GM18951 (cell line): ENCODE measurements around the gene SLC8A1.
"Not testable (repeated sequence)": the region's sequence is repeated elsewhere in the genome, so short reads cannot be mapped to it uniquely, and the experiment has no call there.

ENCODE experiments used
- POLR2A ChIP-seq: IDR thresholded peaks from 4 replicates; pipeline ENCODE4 v1.6.1; 2011; ENCODE audit warnings: mild to moderate bottlenecking; ENCODE audit not compliant: insufficient read length, insufficient read depth; ENCODE audit errors: extremely low read depth
- in situ Hi-C: fragments of 300-500 bp; cut with MboI; formaldehyde crosslinking; loops from one replicate; pipeline ENCODE4 v1.12.0; 2022; ENCODE audit warnings: low sequenced_read_pairs, mixed read lengths, inconsistent platforms; ENCODE audit not compliant: unreplicated experiment

SLC8A1 gene

GRCh38 chr2:40100676-40101075, 351.2 kb downstream of the SLC8A1 start:
- no peak for TF ChIP-seq POLR2A
- in situ Hi-C loops, result no loop called here

DNA sequence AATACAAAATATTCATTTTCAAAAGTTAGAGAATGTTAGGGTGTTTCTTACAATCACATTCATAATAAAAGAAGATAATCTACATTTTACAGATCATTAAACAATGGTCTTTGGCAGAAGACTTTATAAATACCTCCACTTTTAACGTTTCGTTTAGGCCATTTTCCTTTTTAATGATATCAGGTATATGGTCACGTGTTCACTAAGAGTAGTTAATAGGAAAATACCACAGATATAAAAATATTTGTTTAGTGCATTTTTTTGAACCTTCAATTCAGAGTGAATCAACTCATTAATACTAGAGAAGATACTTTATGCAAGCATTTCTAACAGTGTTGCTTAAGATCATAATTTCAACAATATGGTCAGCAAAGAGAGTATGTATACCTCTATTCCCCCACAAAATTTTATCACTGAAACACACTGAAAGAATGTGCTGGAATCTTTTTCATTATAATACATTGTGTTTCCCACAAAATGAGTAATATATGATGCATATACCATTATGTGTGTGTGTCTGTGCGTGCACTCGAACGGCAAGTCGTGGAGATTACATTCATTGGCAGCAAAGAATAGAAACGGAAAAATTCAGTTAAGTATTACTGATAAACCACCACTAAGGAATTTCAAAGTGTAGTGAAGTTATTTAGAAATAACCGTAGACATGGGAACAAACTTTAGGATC, 353.0 kb downstream of the SLC8A1 start:
- no peak for TF ChIP-seq POLR2A
- in situ Hi-C loops, result no loop called here

- no peak for TF ChIP-seq POLR2A
- in situ Hi-C loops, result no loop called here
These were observed 354.1 kb downstream of the SLC8A1 start for GRCh38 chr2:40097691-40098385.

GRCh38 chr2:40096360-40096759, 355.5 kb downstream of the SLC8A1 start:
- in situ Hi-C loops, result no loop called here
- TF ChIP-seq POLR2A, result no peak

GRCh38 chr2:40095000-40095399, 356.9 kb downstream of the SLC8A1 start:
- no peak for TF ChIP-seq POLR2A
- in situ Hi-C loops, result no loop called here

DNA sequence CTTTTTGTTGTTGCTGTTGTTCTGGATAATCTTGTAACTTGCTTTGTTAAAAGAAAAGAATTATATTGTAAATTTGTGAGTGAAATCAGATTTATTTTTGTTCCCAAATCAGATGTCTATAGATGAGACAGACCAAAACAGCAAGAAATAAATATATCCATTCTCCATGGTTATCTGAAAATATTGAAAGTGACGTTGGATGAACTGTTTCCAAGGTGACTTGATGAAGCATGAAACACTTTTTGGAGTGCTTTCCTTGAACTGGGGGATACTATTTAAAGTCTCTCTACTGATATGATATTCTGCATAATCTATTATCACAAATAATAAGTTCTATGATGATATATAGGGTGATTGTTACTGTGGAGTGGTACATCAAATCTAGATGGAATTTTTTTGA, 357.4 kb downstream of the SLC8A1 start:
- TF ChIP-seq POLR2A, result no peak
- in situ Hi-C loops, result no loop called here

- in situ Hi-C loops, result no loop called here
- no peak for TF ChIP-seq POLR2A
These were observed 358.7 kb downstream of the SLC8A1 start for GRCh38 chr2:40093021-40093675.

DNA sequence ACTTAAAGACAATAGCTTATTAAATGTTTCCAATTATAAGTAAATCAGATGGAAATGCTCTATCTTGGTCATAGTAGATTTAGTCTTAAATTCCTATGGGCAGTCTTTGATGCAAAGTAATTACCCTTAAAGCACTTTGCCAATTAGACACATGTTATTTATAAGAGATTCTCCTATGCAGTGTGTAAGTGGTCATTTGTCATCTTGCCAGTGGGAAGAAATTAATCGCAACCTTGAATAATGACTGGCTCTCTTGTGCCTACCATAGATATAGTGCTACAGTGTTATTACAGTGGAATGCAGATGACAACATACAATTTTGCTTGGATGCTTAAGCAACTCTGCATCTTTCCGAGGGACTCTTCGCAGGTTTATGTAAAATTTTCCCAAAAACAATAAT, 361.8 kb downstream of the SLC8A1 start:
- in situ Hi-C loops, result no loop called here
- no peak for TF ChIP-seq POLR2A

DNA sequence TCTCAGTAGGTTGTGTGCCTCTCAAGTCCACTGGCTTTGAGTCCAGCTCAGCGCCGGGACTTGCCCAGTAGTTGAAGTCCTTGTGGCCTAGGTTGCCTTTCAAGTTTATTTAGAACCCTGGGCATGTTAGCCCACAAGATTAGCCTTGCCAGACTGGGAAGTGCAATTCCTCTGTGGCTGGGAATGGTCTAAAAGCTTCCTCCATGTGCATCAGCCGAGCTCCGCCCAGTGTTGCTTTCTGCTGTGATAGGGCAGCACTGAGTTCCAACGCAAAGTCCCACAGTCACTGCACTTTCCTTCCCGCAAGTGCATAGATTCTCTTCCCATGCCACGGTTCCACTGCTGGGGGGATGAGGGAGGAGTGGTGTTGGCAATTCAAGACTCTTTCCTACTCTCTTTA, 364.0 kb downstream of the SLC8A1 start:
- in situ Hi-C loops, result no loop called here
- TF ChIP-seq POLR2A, result no peak

DNA sequence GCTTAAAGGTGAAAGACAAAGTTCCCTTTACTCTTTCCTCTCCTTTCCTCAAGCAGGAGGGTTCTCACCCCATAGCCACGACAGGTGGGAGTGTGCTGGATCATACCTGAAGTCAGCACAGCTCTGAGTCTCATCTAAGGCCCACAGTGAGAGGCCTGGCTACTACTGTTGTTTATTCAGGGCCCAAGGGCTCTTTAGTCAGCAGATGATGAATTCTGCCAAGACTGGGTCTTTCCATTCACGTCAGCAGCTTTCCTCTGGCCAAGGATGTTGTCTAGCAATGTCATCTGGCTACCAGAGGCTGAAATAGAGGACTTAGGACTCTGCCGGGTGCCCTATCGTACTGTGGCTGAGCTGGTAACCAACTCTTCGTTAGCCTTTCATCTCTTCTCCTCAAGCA, 364.5 kb downstream of the SLC8A1 start:
- no peak for TF ChIP-seq POLR2A
- in situ Hi-C loops, result no loop called here

- in situ Hi-C loops, result no loop called here
- TF ChIP-seq POLR2A, result no peak
These were observed 366.1 kb downstream of the SLC8A1 start for GRCh38 chr2:40085786-40086185.

- in situ Hi-C loops, result not testable (repeated sequence)
These were observed 378.6 kb downstream of the SLC8A1 start for GRCh38 chr2:40073336-40073735.

GRCh38 chr2:40072442-40073232, 379.3 kb downstream of the SLC8A1 start:
- in situ Hi-C loops, result no loop called here
- no peak for TF ChIP-seq POLR2A
